Smooth muscle cell (in vitro differentiated cells): ENCODE data around the gene ASNSD1. TPM values are rescaled to one million over a fixed set of nuclear protein-coding genes. Genes with fewer than 3 reads are reported as not detected.

ENCODE experiments used
- DNase-seq: peaks from one replicate; lab custom pipeline; 2025; ENCODE audit not compliant: unreplicated experiment; lab: John Stamatoyannopoulos, UW
- H2AFZ ChIP-seq: fragments of 200-600 bp; sonication (generic); 2 replicates; pipeline ENCODE4 v1.6.0; 2016; ENCODE audit warnings: antibody characterized with exemption, low read depth, mild to moderate bottlenecking
- H3F3A ChIP-seq: fragments of 200-600 bp; sonication (generic); 2 replicates; pipeline ENCODE4 v1.6.0; 2017; ENCODE audit warnings: antibody characterized with exemption, low read depth
- H3K27ac ChIP-seq: fragments of 200-600 bp; sonication (generic); 2 replicates; pipeline ENCODE4 v1.5.1; 2016; ENCODE audit warnings: low read depth, mild to moderate bottlenecking
- H3K27me3 ChIP-seq: fragments of 200-600 bp; sonication (generic); 2 replicates; pipeline ENCODE4 v1.6.1; 2016; ENCODE audit warnings: low read depth, mild to moderate bottlenecking
- H3K36me3 ChIP-seq: fragments of 200-600 bp; sonication (generic); 2 replicates; pipeline ENCODE4 v1.5.1; 2016; ENCODE audit warnings: low read depth
- H3K4me1 ChIP-seq: fragments of 200-600 bp; sonication (generic); 2 replicates; pipeline ENCODE4 v1.5.1; 2016; ENCODE audit warnings: low read depth
- H3K4me2 ChIP-seq: fragments of 200-600 bp; sonication (generic); 2 replicates; pipeline ENCODE4 v1.6.0; 2016; ENCODE audit warnings: mild to moderate bottlenecking
- H3K4me3 ChIP-seq: fragments of 200-600 bp; sonication (generic); 2 replicates; pipeline ENCODE4 v1.5.1; 2016; ENCODE audit warnings: mild to moderate bottlenecking
- H3K79me2 ChIP-seq: fragments of 200-600 bp; sonication (generic); 2 replicates; pipeline ENCODE4 v1.6.0; 2016; ENCODE audit warnings: low read depth, mild to moderate bottlenecking
- H3K9ac ChIP-seq: fragments of 200-600 bp; sonication (generic); 2 replicates; pipeline ENCODE4 v1.6.0; 2016; ENCODE audit warnings: low read depth
- H3K9me3 ChIP-seq: fragments of 200-600 bp; sonication (generic); replicated peaks from 2 replicates; pipeline ENCODE4 v1.5.1; 2016; ENCODE audit warnings: low read depth
- H4K20me1 ChIP-seq: fragments of 200-600 bp; sonication (generic); 2 replicates; pipeline ENCODE4 v1.6.0; 2016; ENCODE audit warnings: low read depth
- CTCF ChIP-seq: fragments of 200-600 bp; sonication (generic); IDR thresholded peaks from 2 replicates; pipeline ENCODE4 v1.5.1; 2017; ENCODE audit warnings: borderline replicate concordance, mild to moderate bottlenecking, antibody characterized with exemption; ENCODE audit not compliant: insufficient read depth, poor library complexity, severe bottlenecking
- WGBS: methylation state at CpG from one replicate; pipeline ENCODE4 v1.1.7; 2016; ENCODE audit warnings: low lambda C conversion rate; 5-methylcytosine and 5-hydroxymethylcytosine counted together
- polyA plus RNA-seq: library from polyadenylated mRNA; unstranded; fragments of >200 nt; fragmentation: Nextera tagmentation; extraction: Ambion mirVana; gene quantifications from 2 replicates; pipeline ENCODE4 v1.2.1, GENCODE V29; 2016
- total RNA-seq: library from RNA; depleted of rRNA; stranded (reverse); fragments of >200 nt; gene quantifications from 2 replicates; pipeline ENCODE4 v1.2.3, GENCODE V29; 2014

ASNSD1 gene
- total and polyA plus RNA-seq, 2 experiments from 2014 or later: 28.3 to 52.4 TPM

- H3K27me3 ChIP-seq: no peaks in the 10 kb centered on the region
- peak overlapping the region; percentile 83 for H3K4me2 ChIP-seq
- 80% methylated on average over 4 of the region's 4 CpGs for WGBS
- peak overlapping the region; percentile 41 for H2AFZ ChIP-seq
- peak overlapping the region; percentile 95 for H3K27ac ChIP-seq
- H4K20me1 ChIP-seq: no peaks in the 10 kb centered on the region
- H3K9me3 ChIP-seq: no peaks in the 10 kb centered on the region
- H3K36me3 ChIP-seq: no peaks in the 10 kb centered on the region
- DNase-seq: no peak
- TF ChIP-seq CTCF: no peak
- H3K79me2 ChIP-seq: no peaks in the 10 kb centered on the region
- peaks cover 9% of the 10 kb centered on the region for H3K4me1 ChIP-seq
- H3F3A ChIP-seq: peaks cover 11% of the 10 kb centered on the region
- H3K9ac ChIP-seq: no peak overlapping the region
- no peak overlapping the region for H3K4me3 ChIP-seq
Observed at GRCh38 chr2:189614585-189614984, 46.7 kb upstream of the ASNSD1 start.

- no peak for TF ChIP-seq CTCF
Observed at GRCh38 chr2:189618197-189618596, 43.1 kb upstream of the ASNSD1 start.

GRCh38 chr2:189621781-189622180 is 39.5 kb upstream of the ASNSD1 start:
- Histone ChIP-seq H3K4me3 (no peak overlapping the region), H2AFZ (peak overlapping the region; percentile 3), H3K4me2 (no peak overlapping the region), H3F3A (no peaks in the 10 kb centered on the region), H3K27ac (no peak overlapping the region), H3K4me1 (no peaks in the 10 kb centered on the region), H3K27me3 (no peaks in the 10 kb centered on the region), H3K9me3 (no peaks in the 10 kb centered on the region), H3K36me3 (no peaks in the 10 kb centered on the region), H3K79me2 (no peaks in the 10 kb centered on the region), H3K9ac (no peak overlapping the region), H4K20me1 (no peaks in the 10 kb centered on the region)
- DNase-seq: no peak
- TF ChIP-seq CTCF: no peak

More at GRCh38 chr2:189618197-189618596, 43.1 kb upstream of the ASNSD1 start:
- DNase-seq: no peak
- Histone ChIP-seq H3K9me3 (no peaks in the 10 kb centered on the region), H2AFZ (no peak overlapping the region), H3K9ac (no peak overlapping the region), H3K4me1 (peaks cover 7% of the 10 kb centered on the region), H3K36me3 (no peaks in the 10 kb centered on the region), H3K27me3 (no peaks in the 10 kb centered on the region), H3K79me2 (no peaks in the 10 kb centered on the region), H3F3A (peaks cover 11% of the 10 kb centered on the region), H3K27ac (no peak overlapping the region), H4K20me1 (no peaks in the 10 kb centered on the region), H3K4me3 (no peak overlapping the region), H3K4me2 (no peak overlapping the region)
- WGBS: 0% methylated on average over 1 of the region's 1 CpG

- Histone ChIP-seq H4K20me1 (no peaks in the 10 kb centered on the region), H3F3A (no peaks in the 10 kb centered on the region), H3K9ac (no peak overlapping the region), H3K4me1 (no peaks in the 10 kb centered on the region), H2AFZ (no peak overlapping the region), H3K9me3 (no peaks in the 10 kb centered on the region), H3K27ac (no peak overlapping the region), H3K4me3 (no peak overlapping the region), H3K4me2 (no peak overlapping the region), H3K79me2 (no peaks in the 10 kb centered on the region), H3K36me3 (no peaks in the 10 kb centered on the region), H3K27me3 (no peaks in the 10 kb centered on the region)
- 100% methylated on average over 1 of the region's 1 CpG for WGBS
- no peak for DNase-seq
- no peak for TF ChIP-seq CTCF
Observed at GRCh38 chr2:189623049-189623448, 38.2 kb upstream of the ASNSD1 start.
